SW 1271 (cell line): ENCODE data around the gene TMEM254.
"Not testable (repeated sequence)": the region's sequence is repeated elsewhere in the genome, so short reads cannot be mapped to it uniquely, and the experiment has no call there.

Experiments
- DNase-seq, 2 experiments: peaks; one replicate each; lab custom pipeline; 2025; lab: John Stamatoyannopoulos, UW

TMEM254 gene, protein sequence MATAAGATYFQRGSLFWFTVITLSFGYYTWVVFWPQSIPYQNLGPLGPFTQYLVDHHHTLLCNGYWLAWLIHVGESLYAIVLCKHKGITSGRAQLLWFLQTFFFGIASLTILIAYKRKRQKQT

DNA sequence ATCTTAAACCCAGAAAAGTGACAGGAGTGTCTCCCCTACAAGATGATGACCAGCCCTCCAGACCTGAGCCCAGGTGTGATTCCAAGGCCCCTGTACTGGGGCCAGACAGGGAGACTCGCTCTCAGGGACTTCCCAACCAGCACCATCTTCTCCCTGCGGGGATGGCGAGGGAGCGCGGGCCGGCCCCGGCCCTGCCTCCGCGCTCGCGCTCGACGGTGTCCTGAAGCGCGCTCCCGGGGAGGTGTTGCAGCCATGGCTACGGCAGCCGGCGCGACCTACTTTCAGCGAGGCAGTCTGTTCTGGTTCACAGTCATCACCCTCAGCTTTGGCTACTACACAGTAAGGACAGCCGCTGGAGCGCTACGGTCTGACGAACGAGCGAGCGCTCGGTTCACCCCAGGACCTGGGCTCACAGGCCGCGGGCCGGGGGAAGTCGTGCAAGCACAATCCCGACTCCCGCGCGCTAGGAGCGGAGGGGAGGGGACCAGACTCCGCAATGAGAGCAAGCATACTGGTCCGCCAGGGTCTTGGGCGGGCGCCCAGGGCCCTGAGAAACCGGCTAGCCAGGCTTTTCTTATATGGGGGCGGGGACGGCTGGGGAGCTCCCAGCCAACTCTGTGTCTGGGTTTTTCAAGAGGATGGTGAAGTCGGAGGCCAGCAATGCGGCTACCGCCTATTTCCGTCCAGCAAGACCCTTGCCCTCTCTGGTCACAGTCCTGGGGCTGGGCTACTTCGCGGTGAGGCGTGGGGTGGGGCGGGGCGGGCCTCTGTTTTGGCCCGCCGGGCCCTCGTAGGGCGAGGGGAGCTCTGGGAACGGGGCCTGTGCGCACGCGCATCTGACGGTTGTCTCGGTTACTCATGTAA lies at the start of gene TMEM254:
Gene TMEM254, plus strand, starts transcription at position 218 of the 864 bp plus-strand sequence. Its CDS starts 35 bp downstream, at position 253.
- DNase-seq, result peak; percentile 63 to 85

DNA sequence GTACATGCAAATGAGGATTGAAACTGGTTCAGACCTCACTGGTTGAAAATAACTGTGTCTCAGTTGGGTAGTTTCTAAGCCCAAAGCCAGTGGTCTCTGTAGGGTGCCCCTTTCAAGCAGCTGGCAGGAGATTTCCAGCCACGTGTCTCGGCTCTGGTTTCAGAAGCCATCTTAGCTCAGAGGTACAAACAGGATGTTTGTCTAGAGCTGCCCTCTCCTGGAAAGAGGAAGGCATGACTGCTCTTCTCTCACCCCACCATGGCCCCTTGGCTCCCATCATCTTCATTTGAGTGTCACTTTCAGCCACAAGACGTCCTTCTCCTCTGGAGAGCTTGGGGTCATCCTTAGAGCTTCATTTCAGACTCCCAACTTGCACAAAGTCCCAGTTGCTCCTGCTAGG lies 49.3 kb upstream of the TMEM254 start:
- not testable (repeated sequence) for DNase-seq

DNA sequence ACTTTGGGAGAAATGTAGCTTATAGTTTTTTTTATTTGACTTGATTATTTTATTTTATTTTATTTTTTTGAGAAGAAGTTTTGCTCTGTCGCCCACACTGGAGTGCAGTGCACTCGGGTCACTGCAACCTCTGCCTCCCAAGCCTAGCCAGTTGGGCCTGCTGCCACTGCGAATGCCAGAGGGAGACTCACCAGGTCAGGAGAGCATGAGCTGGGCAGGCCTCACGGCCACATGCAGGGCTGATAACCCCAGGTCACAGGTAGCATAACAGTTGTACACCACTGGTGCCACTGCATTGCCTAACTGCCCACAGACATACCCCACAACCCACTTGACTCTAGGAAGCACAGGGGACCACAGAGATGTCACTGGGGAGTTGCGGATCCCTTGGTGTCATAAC lies 48.6 kb upstream of the TMEM254 start:
- not testable (repeated sequence) for DNase-seq

DNA sequence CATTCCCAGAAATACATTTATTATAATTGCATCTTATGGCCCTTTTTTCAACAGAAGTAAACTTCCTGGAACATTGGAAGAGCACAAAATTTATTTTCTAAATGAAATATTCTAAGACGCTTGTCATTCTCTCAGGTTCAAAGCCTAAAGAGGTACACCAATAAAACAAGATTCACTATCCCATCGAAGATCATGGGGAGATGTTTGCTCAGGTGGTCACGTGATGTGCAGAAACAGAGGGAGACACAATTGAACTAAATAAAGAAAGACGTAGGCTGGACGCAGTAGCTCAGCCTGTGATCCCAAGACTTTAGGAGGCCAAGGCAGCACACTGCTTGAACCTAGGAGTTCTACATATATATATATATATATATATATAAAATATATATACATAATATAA lies 46.0 kb upstream of the TMEM254 start:
- no peak for DNase-seq

DNA sequence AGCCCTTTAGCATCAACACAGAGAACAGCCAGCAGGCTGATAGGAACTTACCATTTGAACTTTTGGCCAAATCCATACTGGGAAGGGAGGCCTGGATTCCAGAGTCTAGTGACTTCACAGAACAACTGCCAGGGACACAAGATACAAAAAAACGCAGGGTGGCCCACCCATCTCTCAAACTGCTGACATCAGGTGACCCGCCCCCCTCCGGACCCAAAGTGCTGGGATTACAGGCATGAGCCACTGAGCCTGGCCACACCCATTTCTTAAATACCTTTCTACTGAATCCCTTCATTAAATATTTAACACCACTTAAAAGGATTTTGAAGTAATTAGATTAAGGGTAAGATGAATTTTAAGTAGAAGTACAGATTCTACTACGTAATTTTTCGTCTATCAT lies 43.7 kb upstream of the TMEM254 start:
- DNase-seq, result not testable (repeated sequence)

DNA sequence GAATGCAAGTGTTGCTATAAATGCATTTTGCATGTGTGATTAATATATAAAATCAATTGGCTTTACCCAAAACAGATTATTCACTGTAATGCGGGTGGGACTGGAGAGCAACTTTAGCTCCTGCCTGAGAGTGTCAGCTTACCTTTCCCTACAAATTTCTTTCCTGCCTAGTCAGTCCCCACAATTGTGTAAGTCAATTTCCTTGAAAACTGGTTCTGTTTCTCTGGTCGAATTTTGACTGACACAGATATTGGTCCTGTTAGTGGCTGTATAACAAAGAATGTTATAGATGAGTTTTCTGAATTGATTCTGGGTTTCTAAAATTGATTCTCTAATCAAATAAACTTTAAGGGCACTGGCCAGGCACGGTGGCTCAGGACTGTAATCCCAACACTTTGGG lies 43.0 kb upstream of the TMEM254 start:
- not testable (repeated sequence) for DNase-seq

DNA sequence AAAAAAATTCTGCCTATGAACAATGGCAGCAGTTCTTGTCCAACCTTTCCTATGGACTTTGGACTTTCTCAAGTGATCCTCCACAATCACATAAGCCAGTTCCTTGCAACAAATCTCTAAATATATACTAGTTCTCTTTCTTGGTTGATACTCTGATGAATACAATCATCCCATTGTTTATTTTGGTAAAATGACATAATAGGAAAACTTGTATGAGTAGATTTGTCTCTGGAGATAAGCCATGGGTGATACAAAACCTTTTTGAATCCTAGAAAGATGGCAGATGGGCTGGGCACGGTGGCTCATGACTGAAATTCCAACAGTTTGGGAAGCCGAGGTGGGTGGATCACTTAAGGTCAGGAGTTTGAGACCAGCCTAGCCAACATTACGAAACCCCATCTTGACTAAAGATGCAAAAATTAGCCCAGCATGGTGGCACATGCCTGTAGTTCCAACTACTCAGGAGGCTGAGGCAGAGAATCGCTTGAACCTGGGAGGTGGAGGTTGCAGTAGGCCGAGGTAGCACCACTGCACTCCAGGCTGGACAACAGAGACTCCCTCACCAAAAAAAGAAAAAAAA lies 41.5 kb upstream of the TMEM254 start:
- DNase-seq, result not testable (repeated sequence)

DNA sequence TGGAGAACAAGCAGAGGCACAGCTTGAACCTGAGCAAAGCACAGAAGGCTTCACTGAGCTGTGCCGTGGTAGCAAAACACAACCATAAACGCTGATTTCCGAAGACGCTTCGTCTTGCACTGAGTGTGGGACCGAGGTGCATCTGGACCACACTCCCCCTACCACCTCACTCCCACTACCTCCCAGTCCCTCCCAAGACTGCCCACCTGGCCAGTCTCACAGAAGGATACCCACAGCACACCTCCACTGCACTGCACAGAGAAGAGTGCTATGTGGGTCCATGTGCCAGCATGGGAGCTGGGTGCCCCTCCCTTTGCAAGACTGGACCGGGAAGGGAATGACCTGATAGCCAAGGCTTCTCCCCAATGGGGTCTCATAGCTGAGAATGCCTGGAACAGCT lies 40.2 kb upstream of the TMEM254 start:
- not testable (repeated sequence) for DNase-seq

DNA sequence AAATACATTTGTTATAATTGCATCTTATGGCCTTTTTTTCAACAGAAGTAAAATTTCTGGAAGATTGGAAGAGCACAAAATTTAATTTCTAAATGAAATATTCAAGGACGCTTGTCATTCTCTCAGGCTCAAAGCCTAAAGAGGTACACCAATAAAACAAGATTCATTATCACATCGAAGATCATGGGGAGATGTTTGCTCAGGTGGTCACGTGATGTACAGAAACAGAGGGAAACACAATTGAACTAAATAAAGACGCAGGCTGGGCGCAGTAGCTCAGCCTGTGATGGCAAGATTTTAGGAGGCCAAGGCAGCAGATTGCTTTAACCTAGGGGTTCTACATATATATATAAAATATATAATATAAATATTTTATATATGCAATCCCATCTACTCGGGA lies 37.3 kb upstream of the TMEM254 start:
- DNase-seq, result no peak

DNA sequence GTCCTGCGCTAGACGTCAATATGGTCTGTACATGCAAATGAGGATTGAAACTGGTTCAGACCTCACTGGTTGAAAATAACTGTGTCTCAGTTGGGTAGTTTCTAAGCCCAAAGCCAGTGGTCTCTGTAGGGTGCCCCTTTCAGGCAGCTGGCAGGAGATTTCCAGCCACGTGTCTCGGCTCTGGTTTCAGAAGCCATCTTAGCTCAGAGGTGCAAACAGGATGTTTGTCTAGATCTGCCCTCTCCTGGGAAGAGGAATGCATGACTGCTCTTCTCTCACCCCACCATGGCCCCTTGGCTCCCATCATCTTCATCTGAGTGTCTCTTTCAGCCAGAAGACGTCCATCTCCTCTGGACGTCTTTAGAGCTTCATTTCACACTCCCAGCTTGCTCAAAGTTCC lies 33.5 kb upstream of the TMEM254 start:
- DNase-seq, result not testable (repeated sequence)

DNA sequence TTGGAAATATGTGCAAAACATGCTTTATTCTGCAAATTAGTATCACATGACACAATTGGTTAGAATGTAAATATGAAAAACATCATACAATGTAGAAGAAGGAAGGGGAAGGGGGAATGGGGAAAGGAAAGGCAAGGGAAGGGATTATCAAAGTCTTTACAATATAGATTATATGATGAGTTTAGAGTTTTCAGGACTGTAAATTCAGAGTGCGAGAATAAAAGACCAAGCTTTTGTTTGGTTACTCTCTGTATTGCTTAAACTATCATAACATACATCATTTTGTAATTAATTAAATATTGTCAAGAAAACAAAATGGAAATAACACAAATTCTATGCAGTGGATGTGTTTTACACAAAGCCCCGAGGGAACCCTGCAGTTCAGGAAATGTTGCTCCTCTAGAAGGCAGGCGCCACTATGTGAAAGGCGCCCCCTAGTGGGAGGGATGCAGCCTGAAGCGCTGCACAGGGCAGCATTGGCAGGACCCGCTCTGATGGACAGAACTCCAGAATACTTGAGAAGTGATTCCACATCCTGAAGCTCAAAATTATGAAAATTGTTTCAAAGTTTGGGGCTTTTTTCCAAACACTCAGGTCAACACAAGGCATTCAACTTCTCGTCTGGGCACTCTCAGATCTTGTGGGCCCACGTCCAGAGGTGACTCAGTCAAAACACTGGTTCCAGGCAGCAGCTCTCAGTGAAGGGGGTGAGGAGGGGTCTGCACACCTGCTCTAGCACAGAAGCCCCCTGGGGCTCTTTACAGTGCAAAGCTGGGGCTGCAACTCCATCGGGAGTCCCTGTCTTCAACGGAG lies 31.6 kb upstream of the TMEM254 start:
- DNase-seq, result peak; percentile 1 to 54

DNA sequence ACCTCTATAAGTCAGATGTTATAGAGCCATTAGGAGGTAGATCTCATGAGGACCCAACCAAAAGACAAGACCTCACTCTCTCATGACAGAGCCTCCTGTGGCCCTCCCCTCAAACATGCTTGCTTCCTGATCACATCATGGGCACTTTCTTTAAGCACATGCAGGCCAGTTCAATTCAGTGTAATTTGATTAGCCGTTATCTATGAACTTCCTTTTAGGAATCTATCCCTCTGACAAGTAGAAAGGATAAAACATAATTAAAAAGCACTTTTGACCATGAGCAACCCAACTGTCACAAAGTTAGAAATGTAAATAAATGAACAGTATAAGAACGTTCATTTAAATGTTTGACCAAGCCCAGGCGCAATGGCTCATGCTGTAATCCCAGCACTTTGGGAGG lies 27.7 kb upstream of the TMEM254 start:
- DNase-seq, result no peak

DNA sequence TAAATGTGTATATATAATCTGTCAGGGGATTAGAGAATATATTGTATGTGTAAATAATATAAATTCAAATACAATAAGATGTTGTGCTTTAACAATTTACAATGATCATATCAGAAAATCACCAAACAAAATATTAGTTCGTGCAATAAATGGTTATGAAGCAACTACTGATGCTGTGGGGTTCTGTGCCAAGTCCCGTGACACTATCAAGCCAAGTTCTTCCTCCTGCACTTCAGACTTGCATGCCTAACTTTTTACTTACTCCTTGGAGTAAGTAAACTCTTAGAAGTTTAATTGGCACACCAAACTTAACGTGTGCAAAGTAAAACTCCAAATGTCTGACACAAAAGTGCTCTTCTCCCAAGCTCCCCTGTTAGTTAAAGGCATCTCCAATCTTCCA lies 26.5 kb upstream of the TMEM254 start:
- no peak for DNase-seq

DNA sequence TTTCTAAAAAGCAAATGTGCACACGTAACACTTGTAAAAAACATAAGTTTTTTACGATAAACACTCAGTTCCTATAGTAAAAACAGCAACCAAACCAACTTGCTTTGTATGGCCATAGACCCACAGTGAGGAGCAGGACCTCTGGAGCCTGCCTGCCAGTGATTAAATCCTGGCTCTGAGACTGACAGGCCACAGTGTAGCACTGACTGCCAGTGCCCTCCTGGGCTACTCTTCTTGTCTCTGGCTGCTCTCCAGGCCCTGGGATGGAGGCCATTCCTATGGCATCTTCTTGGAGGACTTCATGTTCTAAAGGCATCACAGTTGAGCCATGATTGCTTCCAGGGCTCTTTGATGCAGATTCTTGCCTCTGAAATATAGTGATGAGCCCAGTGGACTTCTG lies 22.7 kb upstream of the TMEM254 start:
- no peak for DNase-seq

DNA sequence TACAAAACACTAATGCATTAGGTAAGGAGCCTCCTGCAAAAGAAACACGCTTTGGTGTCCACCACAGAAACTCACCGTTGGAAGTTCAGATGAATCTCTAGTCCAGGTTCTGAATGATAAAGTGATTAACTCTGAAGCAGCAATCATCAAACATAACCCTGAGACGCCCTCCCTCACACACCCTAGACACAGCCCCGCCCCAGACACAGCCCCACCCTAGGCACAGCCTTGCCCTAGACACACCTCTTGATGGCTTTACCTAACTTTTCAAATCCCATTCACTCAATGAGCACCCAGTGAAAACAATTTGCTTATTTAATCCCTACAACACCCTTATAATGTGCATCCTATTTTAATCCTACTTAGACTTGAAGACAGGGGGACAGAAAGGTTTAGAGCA lies 21.3 kb upstream of the TMEM254 start:
- DNase-seq, result no peak

DNA sequence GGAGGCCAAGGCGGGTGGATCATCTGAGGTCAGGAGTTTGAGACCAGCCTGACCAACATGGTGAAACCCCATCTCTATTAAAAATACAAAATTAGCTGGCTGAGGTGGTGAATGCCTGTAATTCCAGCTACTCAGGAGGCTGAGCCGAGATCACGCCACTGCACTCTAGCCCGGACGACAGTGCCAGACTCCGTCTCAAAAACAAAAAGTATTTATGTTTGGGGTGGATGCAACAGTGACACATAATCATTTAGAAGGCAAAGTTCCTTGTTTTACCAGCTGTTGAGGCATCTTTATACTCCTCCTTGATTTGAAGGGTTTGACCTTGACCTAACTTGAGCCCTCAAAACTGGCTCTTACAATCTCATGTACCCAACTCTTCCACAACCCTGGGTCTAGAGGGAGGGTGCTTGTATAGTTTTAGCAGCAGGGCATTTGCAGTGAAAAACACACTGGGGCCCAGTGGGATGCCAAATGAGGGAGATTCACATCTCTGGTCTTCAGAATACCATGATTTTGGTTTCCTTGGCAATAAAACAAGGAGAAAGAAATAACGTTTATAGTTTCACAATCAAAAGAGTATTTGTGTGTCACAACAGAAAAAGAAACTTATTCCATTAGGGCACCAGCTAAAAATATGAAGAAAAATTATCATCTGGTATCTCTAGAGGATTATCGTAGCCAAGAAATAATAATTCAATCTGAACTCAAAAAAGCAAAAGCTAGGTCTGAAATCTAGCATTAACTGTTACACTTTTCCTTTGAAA lies 14.2 kb upstream of the TMEM254 start:
- no peak for DNase-seq

DNA sequence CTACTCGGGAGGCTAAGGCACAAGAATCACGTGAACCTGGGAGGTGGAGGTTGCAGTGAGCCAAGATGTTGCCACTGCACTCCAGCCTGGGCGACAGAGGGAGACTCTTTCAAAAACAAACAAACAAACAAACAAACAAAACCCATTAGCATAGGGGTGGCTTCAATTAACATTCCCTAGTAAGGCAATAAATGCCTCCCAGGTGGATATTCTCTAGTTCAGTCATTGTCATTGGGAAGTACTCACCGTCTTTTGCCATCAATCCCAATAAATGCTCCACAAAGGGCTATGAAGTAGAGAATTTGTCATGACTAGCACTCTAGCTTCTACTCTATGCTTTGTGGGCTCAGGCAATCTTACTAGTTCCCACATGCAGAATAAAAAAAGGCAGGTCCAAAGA lies 11.7 kb upstream of the TMEM254 start:
- no peak for DNase-seq

DNA sequence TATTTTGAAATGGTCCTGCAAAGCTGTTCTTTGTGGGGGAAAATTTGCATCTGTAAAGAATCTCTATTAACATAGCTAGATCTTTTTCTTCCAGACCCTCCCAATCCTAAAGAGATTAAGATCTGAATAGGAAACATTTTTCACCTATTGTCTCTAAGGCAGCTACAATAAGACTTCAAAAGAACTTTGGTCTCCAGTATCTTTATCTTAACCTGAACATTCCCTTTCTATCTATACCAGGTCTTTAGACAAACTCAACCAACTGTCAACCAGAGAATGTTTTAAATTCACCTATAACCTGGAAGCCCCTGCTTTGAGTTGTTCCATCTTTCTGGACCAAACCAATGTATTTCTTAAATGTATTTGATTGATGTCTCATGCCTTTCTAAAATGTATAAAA lies 10.6 kb upstream of the TMEM254 start:
- not testable (repeated sequence) for DNase-seq

DNA sequence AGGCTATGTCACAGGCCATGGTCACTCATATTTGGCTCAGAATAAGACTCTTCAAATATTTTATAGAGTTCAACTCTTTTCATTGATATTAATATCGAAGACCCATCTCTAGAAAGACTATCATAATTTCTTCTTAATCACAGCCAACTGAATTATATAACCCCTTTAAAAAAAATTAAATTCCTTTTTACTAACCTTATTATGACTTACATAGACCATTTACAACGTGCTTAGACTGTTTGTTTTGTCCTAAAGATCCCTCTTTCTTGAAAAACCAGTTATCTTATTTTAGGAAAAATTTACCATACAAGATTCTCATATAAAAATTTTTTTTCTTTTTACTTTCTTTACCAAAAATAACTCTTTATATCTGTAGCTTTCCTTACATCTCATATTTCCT lies 10.2 kb upstream of the TMEM254 start:
- no peak for DNase-seq

DNA sequence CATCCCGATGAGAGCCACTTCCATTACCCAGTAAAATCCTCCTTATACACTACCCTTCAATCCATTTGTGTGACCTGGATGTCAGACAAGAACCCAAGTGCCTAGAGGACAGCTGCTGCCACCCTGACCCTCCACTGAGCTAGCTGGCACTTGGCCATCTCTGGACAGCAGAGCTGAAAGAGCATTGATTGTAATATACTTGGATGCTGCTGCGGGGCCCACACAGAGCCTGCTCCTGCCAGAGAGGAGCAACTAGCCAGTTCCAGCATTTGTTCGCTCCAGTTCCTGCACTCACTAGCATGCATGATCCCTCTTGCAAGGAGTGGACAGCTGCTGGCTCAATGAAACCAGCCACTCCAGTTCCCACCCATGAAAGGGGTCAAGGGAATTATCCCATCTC lies 8.4 kb upstream of the TMEM254 start:
- no peak for DNase-seq

DNA sequence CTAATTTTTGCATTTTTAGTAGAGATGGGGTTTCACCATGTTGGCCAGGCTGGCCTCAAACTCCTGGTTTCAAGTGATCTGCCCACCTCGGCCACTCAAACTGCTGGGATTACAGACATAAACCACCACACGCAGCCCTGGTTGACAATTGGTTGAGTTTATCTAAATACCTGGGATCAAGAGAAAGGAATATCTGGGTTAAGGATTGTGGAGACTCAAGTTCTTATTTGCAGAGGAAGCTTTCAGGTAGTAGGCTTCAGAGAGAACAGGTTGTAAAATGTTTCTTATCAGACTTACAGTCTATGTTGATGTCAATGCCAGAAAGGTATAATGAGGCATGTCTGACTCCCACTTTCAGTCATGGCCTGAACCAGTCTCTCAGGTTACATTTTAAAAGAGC lies 5.9 kb upstream of the TMEM254 start:
- no peak for DNase-seq

DNA sequence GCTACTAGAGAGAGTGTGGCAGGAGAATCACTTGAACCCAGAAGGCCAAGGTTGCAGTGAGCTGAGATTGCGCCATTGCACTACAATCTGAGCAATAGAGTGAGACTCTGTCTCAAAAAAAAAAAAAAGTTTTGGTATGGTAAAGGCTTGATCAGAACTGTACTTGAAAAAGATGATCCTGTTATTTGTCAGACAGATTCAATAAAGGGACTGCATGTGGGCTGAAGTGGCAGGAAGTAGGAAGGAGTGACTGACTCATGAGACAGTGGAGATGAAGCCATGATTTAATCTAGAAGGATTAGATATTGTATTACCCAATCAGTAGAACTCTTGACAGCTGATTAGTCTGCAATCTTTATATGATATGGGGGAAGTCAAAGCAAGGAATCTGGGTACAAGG lies 2.7 kb upstream of the TMEM254 start:
- no peak for DNase-seq
